ENCODE data around the gene SLC13A1.
"Not testable (repeated sequence)": the region's sequence is repeated elsewhere in the genome, so short reads cannot be mapped to it uniquely, and the experiment has no call there.

Gene SLC13A1

GRCh38 chr7:123099712-123100111, 100.1 kb downstream of the SLC13A1 start:
- no peak overlapping the region for H3K27ac Mint-ChIP-seq
- H3K4me1 Mint-ChIP-seq = no peaks in the 10 kb centered on the region
- no peaks in the 10 kb centered on the region for H3K27me3 Mint-ChIP-seq (ENCODE audit: low read depth)
- TF ChIP-seq, protein P1, sequence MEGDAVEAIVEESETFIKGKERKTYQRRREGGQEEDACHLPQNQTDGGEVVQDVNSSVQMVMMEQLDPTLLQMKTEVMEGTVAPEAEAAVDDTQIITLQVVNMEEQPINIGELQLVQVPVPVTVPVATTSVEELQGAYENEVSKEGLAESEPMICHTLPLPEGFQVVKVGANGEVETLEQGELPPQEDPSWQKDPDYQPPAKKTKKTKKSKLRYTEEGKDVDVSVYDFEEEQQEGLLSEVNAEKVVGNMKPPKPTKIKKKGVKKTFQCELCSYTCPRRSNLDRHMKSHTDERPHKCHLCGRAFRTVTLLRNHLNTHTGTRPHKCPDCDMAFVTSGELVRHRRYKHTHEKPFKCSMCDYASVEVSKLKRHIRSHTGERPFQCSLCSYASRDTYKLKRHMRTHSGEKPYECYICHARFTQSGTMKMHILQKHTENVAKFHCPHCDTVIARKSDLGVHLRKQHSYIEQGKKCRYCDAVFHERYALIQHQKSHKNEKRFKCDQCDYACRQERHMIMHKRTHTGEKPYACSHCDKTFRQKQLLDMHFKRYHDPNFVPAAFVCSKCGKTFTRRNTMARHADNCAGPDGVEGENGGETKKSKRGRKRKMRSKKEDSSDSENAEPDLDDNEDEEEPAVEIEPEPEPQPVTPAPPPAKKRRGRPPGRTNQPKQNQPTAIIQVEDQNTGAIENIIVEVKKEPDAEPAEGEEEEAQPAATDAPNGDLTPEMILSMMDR (IDR thresholded peaks at IDR 0.05; ENCODE audit: unreplicated experiment in 3 of 3) = no peak
- H3K9me3 Mint-ChIP-seq = peaks cover 3% of the 10 kb centered on the region
- H3K4me3 Mint-ChIP-seq = no peak overlapping the region
- H3K36me3 Mint-ChIP-seq (ENCODE audit: low read depth) = no peaks in the 10 kb centered on the region

GRCh38 chr7:123096976-123097375, 102.8 kb downstream of the SLC13A1 start:
- Mint-ChIP-seq H3K9me3 (peaks cover 3% of the 10 kb centered on the region), H3K4me3 (no peak overlapping the region), H3K36me3 (ENCODE audit: low read depth) (no peaks in the 10 kb centered on the region), H3K27ac (no peak overlapping the region), H3K4me1 (no peaks in the 10 kb centered on the region), H3K27me3 (ENCODE audit: low read depth) (no peaks in the 10 kb centered on the region)
- TF ChIP-seq, protein P1 (IDR thresholded peaks at IDR 0.05; ENCODE audit: unreplicated experiment in 3 of 3) = no peak

DNA sequence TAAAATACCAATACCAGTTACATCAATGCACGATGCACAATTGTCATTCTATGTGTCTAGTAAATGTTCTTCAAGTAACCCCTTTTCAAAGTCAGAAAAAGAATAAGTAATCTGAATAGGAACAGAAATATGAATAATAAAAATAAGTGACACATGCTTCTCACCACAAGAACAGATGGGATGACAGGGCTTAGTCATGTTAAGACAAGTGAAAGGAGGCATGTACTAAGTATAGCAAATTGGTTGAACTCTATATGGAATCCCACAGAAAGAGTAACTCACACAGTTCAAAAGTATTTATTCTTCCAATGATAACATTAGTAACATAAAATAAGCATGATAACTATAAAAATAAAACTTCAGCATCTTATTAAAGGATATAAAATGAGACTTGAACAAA, 103.3 kb downstream of the SLC13A1 start:
- Mint-ChIP-seq H3K36me3 (ENCODE audit: low read depth) (no peaks in the 10 kb centered on the region), H3K27ac (no peak overlapping the region), H3K4me1 (no peaks in the 10 kb centered on the region), H3K9me3 (peaks cover 3% of the 10 kb centered on the region), H3K4me3 (no peak overlapping the region), H3K27me3 (ENCODE audit: low read depth) (no peaks in the 10 kb centered on the region)
- TF ChIP-seq, protein P1 (IDR thresholded peaks at IDR 0.05; ENCODE audit: unreplicated experiment in 3 of 3) = no peak

- H3K4me1 Mint-ChIP-seq = no peaks in the 10 kb centered on the region
- no peaks in the 10 kb centered on the region for H3K27me3 Mint-ChIP-seq (ENCODE audit: low read depth)
- no peak overlapping the region for H3K27ac Mint-ChIP-seq
- no peak overlapping the region for H3K4me3 Mint-ChIP-seq
- peaks cover 4% of the 10 kb centered on the region for H3K9me3 Mint-ChIP-seq
- TF ChIP-seq, protein P1 (IDR thresholded peaks at IDR 0.05; ENCODE audit: unreplicated experiment in 3 of 3) = no peak
- no peaks in the 10 kb centered on the region for H3K36me3 Mint-ChIP-seq (ENCODE audit: low read depth)
These were observed 109.3 kb downstream of the SLC13A1 start for GRCh38 chr7:123090456-123090855.

DNA sequence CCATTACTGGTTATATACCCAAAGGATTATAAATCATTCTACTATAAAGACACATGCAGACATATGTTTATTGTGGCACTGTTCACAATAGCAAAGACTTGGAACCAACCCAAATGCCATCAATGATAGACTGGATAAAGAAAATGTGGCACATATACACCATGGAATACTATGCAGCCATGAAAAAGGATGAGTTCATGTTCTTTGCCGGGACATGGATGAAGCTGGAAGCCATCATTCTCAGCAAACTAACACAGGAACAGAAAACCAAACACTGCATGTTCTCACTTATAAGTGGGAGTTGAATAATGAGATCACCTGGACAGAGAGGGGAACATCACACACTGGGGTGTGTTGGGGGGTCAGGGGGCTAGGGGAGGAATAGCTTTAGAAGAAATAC, 112.9 kb downstream of the SLC13A1 start:
- peaks cover 19% of the 10 kb centered on the region for H3K9me3 Mint-ChIP-seq
- H3K4me3 Mint-ChIP-seq; H3K27me3 Mint-ChIP-seq (ENCODE audit: low read depth); H3K4me1 Mint-ChIP-seq; H3K36me3 Mint-ChIP-seq (ENCODE audit: low read depth); H3K27ac Mint-ChIP-seq: not testable (repeated sequence)

- H3K4me3 Mint-ChIP-seq; H3K27me3 Mint-ChIP-seq (ENCODE audit: low read depth); H3K27ac Mint-ChIP-seq; H3K36me3 Mint-ChIP-seq (ENCODE audit: low read depth); H3K4me1 Mint-ChIP-seq: not testable (repeated sequence)
- peaks cover 25% of the 10 kb centered on the region for H3K9me3 Mint-ChIP-seq
These were observed 114.9 kb downstream of the SLC13A1 start for GRCh38 chr7:123084861-123085260.

DNA sequence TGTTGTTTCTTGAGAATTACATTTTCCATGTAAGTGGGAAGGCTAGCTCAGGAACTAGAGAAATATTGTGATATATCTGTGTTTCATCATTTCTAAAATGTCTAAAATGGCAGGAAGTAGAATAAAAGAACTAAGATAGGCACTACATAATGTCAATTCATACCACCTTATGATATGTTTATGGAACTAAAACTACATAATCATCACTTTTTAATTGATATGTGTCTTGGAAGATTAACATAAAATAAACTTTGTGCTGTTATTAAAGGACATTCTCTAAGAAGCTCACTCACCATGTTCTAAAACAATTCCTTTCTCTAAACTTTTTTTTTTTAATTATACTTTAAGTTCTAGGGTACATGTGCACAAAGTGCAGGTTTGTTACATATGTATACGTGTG, 120.7 kb downstream of the SLC13A1 start:
- H3K27me3 Mint-ChIP-seq (ENCODE audit: low read depth) = no peaks in the 10 kb centered on the region
- H3K9me3 Mint-ChIP-seq = peaks cover 22% of the 10 kb centered on the region
- TF ChIP-seq, protein P1 (IDR thresholded peaks at IDR 0.05; ENCODE audit: unreplicated experiment in 3 of 3) = no peak
- H3K27ac Mint-ChIP-seq = no peak overlapping the region
- H3K36me3 Mint-ChIP-seq (ENCODE audit: low read depth) = no peaks in the 10 kb centered on the region
- H3K4me1 Mint-ChIP-seq = no peaks in the 10 kb centered on the region
- no peak overlapping the region for H3K4me3 Mint-ChIP-seq
